IPS DF 6.9 (cell line): ENCODE measurements around the gene PRKACB.

Experiments
- DNase-seq: peaks from one replicate; pipeline ENCODE4 v3.0.0-alpha.2; 2013; ENCODE audit warnings: low read depth, low spot score
- H3K27ac ChIP-seq: one replicate; pipeline ENCODE4 v1.5.1; 2013; ENCODE audit warnings: low read length, control low read depth
- H3K27me3 ChIP-seq: 2 replicates; pipeline ENCODE4 v1.6.1; 2013; ENCODE audit warnings: mild to moderate bottlenecking, low read length; ENCODE audit not compliant: control insufficient read depth, insufficient read depth
- H3K36me3 ChIP-seq: 2 replicates; pipeline ENCODE4 v1.6.1; 2013; ENCODE audit warnings: low read length; ENCODE audit not compliant: control insufficient read depth, insufficient read depth
- H3K4me1 ChIP-seq: 2 replicates; pipeline ENCODE4 v1.6.1; 2013; ENCODE audit warnings: low read length; ENCODE audit not compliant: control insufficient read depth, insufficient read depth
- H3K4me3 ChIP-seq: 2 replicates; pipeline ENCODE4 v1.5.1; 2013; ENCODE audit warnings: mild to moderate bottlenecking, low read length
- H3K9me3 ChIP-seq: 2 replicates; pipeline ENCODE4 v1.6.1; 2013; ENCODE audit warnings: low read length, inconsistent platforms; ENCODE audit not compliant: control insufficient read depth, insufficient read depth
- WGBS: extraction: QIAGEN DNeasy Blood & Tissue Kit; methylation state at CpG from one replicate; pipeline ENCODE4 v1.1.7; 2013; ENCODE audit warnings: mixed read lengths, missing lambda C conversion rate; ENCODE audit not compliant: insufficient read length, insufficient coverage; 5-methylcytosine and 5-hydroxymethylcytosine counted together

The PRKACB gene

GRCh38 chr1:84264961-84265360 lies 120.9 kb downstream of the PRKACB start:
- no peak for DNase-seq
- Histone ChIP-seq H3K27me3 (no peaks in the 10 kb centered on the region), H3K4me1 (no peaks in the 10 kb centered on the region), H3K4me3 (no peak overlapping the region), H3K36me3 (no peaks in the 10 kb centered on the region), H3K9me3 (no peaks in the 10 kb centered on the region), H3K27ac (no peak overlapping the region)
- no CpG with 5 or more reads among the region's 2 CpGs for WGBS

DNA sequence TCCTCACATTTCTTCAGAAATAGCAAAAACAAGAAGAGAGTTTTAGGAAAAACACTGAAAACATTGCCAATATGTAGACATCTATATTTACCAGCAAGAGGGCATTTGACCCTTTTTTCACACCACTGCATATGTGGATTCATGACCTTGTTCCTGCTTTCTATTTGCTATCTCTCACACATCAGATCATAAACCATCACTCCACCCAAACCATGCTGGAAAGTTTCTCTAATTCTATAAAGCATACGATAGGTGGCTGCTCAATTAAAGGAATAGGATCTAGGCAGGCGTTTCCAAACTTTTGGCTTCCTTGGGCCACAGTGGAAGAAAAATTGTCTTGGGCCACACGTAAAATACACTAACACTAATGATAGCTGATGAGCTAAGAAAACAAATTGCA lies 121.8 kb downstream of the PRKACB start:
- Histone ChIP-seq H3K36me3 (no peaks in the 10 kb centered on the region), H3K9me3 (no peaks in the 10 kb centered on the region), H3K4me3 (no peak overlapping the region), H3K27ac (no peak overlapping the region), H3K27me3 (no peaks in the 10 kb centered on the region), H3K4me1 (no peaks in the 10 kb centered on the region)
- no peak for DNase-seq
- no CpG with 5 or more reads among the region's 3 CpGs for WGBS

- Histone ChIP-seq H3K9me3 (no peaks in the 10 kb centered on the region), H3K4me3 (no peak overlapping the region), H3K4me1 (peaks cover 1% of the 10 kb centered on the region; the same call in 1 of the 2 replicates), H3K36me3 (no peaks in the 10 kb centered on the region), H3K27ac (no peak overlapping the region), H3K27me3 (no peaks in the 10 kb centered on the region)
- no CpG with 5 or more reads among the region's 1 CpG for WGBS
- DNase-seq, result no peak
Measured at GRCh38 chr1:84266748-84267147, 122.7 kb downstream of the PRKACB start.

GRCh38 chr1:84267476-84267875 lies 123.4 kb downstream of the PRKACB start:
- no peaks in the 10 kb centered on the region for H3K36me3 ChIP-seq
- no peak overlapping the region for H3K4me3 ChIP-seq
- H3K9me3 ChIP-seq, result no peaks in the 10 kb centered on the region
- H3K27ac ChIP-seq, result no peak overlapping the region
- H3K27me3 ChIP-seq, result no peaks in the 10 kb centered on the region
- DNase-seq, result no peak
- H3K4me1 ChIP-seq, result peaks cover 3% of the 10 kb centered on the region; the same call in 1 of the 2 replicates

GRCh38 chr1:84268346-84268745 lies 124.3 kb downstream of the PRKACB start:
- WGBS, result no CpG with 5 or more reads among the region's 1 CpG
- Histone ChIP-seq H3K9me3 (no peaks in the 10 kb centered on the region), H3K36me3 (no peaks in the 10 kb centered on the region), H3K4me1 (peaks cover 3% of the 10 kb centered on the region; the same call in 1 of the 2 replicates), H3K27me3 (no peaks in the 10 kb centered on the region), H3K4me3 (no peak overlapping the region), H3K27ac (no peak overlapping the region)
- no peak for DNase-seq

DNA sequence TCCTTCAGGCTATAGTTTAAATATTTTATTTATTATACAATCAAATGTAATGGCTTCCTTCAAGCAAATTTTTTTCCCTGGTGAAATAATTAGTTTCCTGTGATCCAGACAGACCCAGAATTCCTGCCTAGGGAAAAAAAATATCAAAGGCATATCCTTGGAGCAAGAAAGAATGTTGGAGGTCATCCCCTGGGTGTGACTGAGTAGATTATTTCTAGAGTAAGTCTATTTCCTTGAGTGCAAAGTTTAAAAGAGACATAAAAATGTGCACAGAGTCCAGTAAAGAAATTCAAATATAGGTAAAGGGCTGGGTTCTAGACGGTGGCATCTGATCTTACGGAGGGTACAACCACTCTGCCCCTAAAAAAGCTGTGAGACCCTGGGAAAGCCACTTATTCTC lies 125.2 kb downstream of the PRKACB start:
- Histone ChIP-seq H3K27ac (no peak overlapping the region), H3K4me3 (no peak overlapping the region), H3K4me1 (peaks cover 3% of the 10 kb centered on the region; the same call in 1 of the 2 replicates), H3K9me3 (no peaks in the 10 kb centered on the region), H3K27me3 (no peaks in the 10 kb centered on the region), H3K36me3 (no peaks in the 10 kb centered on the region)
- DNase-seq, result no peak
- no CpG with 5 or more reads among the region's 2 CpGs for WGBS

GRCh38 chr1:84271441-84272151 lies 127.5 kb downstream of the PRKACB start:
- DNase-seq, result no peak
- Histone ChIP-seq H3K9me3 (no peaks in the 10 kb centered on the region), H3K36me3 (no peaks in the 10 kb centered on the region), H3K27me3 (no peaks in the 10 kb centered on the region), H3K4me3 (no peak overlapping the region), H3K27ac (no peak overlapping the region), H3K4me1 (peaks cover 3% of the 10 kb centered on the region; the same call in 1 of the 2 replicates)
- no CpG with 5 or more reads among the region's 6 CpGs for WGBS

DNA sequence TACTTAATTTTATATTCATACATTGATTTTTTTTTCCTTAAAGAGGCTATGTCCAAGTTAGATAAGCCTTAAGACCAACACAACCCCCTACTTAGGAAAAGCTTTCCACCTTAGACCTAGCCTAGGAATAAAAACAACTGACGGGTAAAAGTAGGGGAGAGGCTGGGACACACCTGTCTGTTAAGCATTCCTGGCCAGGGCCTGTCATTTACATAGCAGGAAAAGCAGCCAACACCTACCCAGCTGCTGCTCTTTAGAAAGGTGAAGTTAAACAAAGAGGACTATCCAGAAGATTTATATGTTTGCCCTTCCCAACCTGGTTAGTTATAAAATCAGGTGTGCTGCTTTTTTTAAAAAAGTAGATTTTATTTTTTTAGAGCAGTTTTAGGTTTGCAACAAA lies 128.3 kb downstream of the PRKACB start:
- H3K4me1 ChIP-seq, result peaks cover 3% of the 10 kb centered on the region; the same call in 1 of the 2 replicates
- H3K27me3 ChIP-seq, result no peaks in the 10 kb centered on the region
- no peak overlapping the region for H3K4me3 ChIP-seq
- no peak overlapping the region for H3K27ac ChIP-seq
- no CpG with 5 or more reads among the region's 1 CpG for WGBS
- H3K9me3 ChIP-seq, result no peaks in the 10 kb centered on the region
- no peaks in the 10 kb centered on the region for H3K36me3 ChIP-seq
- DNase-seq, result no peak

GRCh38 chr1:84277343-84278059 lies 133.4 kb downstream of the PRKACB start:
- no peaks in the 10 kb centered on the region for H3K36me3 ChIP-seq
- no peak overlapping the region for H3K27ac ChIP-seq
- H3K9me3 ChIP-seq, result no peaks in the 10 kb centered on the region
- no peaks in the 10 kb centered on the region for H3K27me3 ChIP-seq
- no peak overlapping the region for H3K4me3 ChIP-seq
- H3K4me1 ChIP-seq, result no peaks in the 10 kb centered on the region
- no CpG with 5 or more reads among the region's 1 CpG for WGBS
- no peak for DNase-seq

DNA sequence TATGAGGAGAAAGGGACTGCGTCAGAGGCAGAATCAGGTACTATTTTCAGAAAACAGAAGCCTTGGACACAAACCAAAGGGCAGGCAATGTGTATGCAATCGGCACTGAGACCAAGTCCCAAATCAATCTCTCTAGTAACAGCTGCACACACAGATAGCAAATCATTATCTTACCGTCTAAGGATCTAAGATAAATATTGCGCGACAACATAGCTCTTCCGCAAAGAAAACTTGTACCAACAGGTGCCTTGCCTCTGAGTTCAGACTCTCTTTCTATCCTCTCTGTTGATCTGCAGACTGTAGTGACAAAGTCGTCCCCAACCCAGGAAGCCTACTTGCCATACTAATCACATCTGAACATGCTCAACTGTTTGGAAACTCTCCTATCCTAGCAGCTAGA lies 134.8 kb downstream of the PRKACB start:
- Histone ChIP-seq H3K36me3 (no peaks in the 10 kb centered on the region), H3K4me1 (no peaks in the 10 kb centered on the region), H3K27me3 (no peaks in the 10 kb centered on the region), H3K9me3 (no peaks in the 10 kb centered on the region), H3K27ac (no peak overlapping the region), H3K4me3 (no peak overlapping the region)
- no peak for DNase-seq
- no CpG with 5 or more reads among the region's 7 CpGs for WGBS

DNA sequence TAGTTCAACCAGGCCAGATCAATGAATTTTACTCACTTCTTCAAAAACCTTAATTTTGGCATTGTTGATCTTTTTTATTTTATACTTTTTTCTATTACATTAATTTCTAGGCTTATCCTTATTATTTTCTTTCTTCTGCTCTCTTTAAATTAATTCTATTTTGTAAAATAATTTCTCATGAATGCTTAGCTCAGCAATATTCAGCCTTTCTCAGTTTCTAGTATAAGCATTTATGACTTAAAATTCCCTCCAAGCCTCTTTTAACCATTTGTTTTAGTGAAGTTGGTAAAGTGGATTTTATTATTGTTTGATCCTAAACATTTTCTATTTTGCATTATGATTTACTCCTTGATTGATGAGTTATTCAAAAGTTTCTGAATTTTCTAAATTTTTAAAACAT lies 136.8 kb downstream of the PRKACB start:
- Histone ChIP-seq H3K27ac (no peak overlapping the region), H3K9me3 (no peaks in the 10 kb centered on the region), H3K4me1 (no peaks in the 10 kb centered on the region), H3K27me3 (no peaks in the 10 kb centered on the region), H3K36me3 (no peaks in the 10 kb centered on the region), H3K4me3 (no peak overlapping the region)
- DNase-seq, result no peak
